GM12874 (cell line): ENCODE data around the gene NCKAP5.

Source experiments
- CTCF ChIP-seq: IDR thresholded peaks from 2 replicates; pipeline ENCODE4 v1.5.1; 2011; ENCODE audit warnings: low read depth, mild to moderate bottlenecking, control low read depth, low read length, moderate library complexity; ENCODE audit not compliant: insufficient read depth

NCKAP5 gene

GRCh38 chr2:132876745-132877391 is 691.4 kb downstream of the NCKAP5 start:
- no peak for TF ChIP-seq CTCF

GRCh38 chr2:132875193-132875592 is 693.1 kb downstream of the NCKAP5 start:
- TF ChIP-seq CTCF = no peak

- TF ChIP-seq CTCF = no peak
Observed at GRCh38 chr2:132873738-132874137, 694.5 kb downstream of the NCKAP5 start.

- TF ChIP-seq CTCF = no peak
Observed at GRCh38 chr2:132871831-132872230, 696.4 kb downstream of the NCKAP5 start.

- no peak for TF ChIP-seq CTCF
Observed at GRCh38 chr2:132863961-132864360, 704.3 kb downstream of the NCKAP5 start.

- TF ChIP-seq CTCF = no peak
Observed at GRCh38 chr2:132860220-132860619, 708.0 kb downstream of the NCKAP5 start.

- TF ChIP-seq CTCF = no peak
Observed at GRCh38 chr2:132859590-132859989, 708.7 kb downstream of the NCKAP5 start.
